Motor neuron (in vitro differentiated cells): ENCODE results near the gene PDE8A. TPM values are rescaled to one million over a fixed set of nuclear protein-coding genes. Genes with fewer than 3 reads are reported as not detected.

ENCODE experiments used
- ATAC-seq, 8 experiments: fragments of 200-7000 bp; cut with Tn5 transposase; replicated peaks in 6 of 8; 2 replicates each; pipeline ENCODE4 v1.8.0; 2021; ENCODE audit warnings: mild to moderate bottlenecking in 8 of 8, moderate library complexity in 8 of 8
- H3K27ac ChIP-seq, 2 donors: fragments of 250-450 bp; sonication (Bioruptor Pico); 2 replicates each; pipeline ENCODE4 v1.9.0; 2021; ENCODE audit warnings: antibody characterized with exemption in 2 of 2, mild to moderate bottlenecking in 2 of 2, moderate library complexity in 1 of 2
- H3K4me1 ChIP-seq, 2 donors: fragments of 250-450 bp; sonication (Bioruptor Pico); replicated peaks in 1 of 2; 2 replicates each; pipeline ENCODE4 v1.6.1; 2021; ENCODE audit warnings: antibody characterized with exemption in 2 of 2, mild to moderate bottlenecking in 2 of 2, moderate library complexity in 1 of 2
- H3K4me3 ChIP-seq, 5 donors: fragments of 250-450 bp; sonication (Bioruptor Pico); 2 replicates each; pipeline ENCODE4 v1.9.0; 2021; ENCODE audit warnings: antibody characterized with exemption in 5 of 5, mild to moderate bottlenecking in 5 of 5, moderate library complexity in 4 of 5
- WGBS, 10 experiments: fragments of 450-650 bp; shearing (Covaris generic); methylation state at CpG; one replicate each; pipeline ENCODE4 v1.0.0; 2022; 5-methylcytosine and 5-hydroxymethylcytosine counted together
- in situ Hi-C, 9 experiments: fragments of 400-800 bp; cut with MboI; loops; one replicate each; pipeline ENCODE4 v1.15.0; 2021; ENCODE audit warnings: low sequenced_read_pairs in 9 of 9, low pct_unique_long_range_greater_than_20kb in 2 of 9; ENCODE audit not compliant: unreplicated experiment in 9 of 9
- total RNA-seq, 8 experiments: library from RNA; unstranded; fragments of 300-600 nt; gene quantifications; 2 replicates each; pipeline versions ENCODE4 v1.2.3 to v1.2.4, GENCODE V29; 2022

The PDE8A gene
- total RNA-seq, 8 experiments from 2014 or later = 6.2 to 81.4 (median 28.2) TPM

- 85 to 100% (median 100%) methylated on average over 1 to 2 of the region's 2 CpGs; no CpG with 5 or more reads in 3 of the 10 experiments for WGBS, 10 experiments
- Histone ChIP-seq H3K4me3 (no peak overlapping the region), H3K27ac (no peak overlapping the region), H3K4me1 (no peaks in the 10 kb centered on the region)
- in situ Hi-C loops = no loop called here
- ATAC-seq = no peak
Observed at GRCh38 chr15:85063088-85063487, 81.4 kb downstream of the PDE8A start.

DNA sequence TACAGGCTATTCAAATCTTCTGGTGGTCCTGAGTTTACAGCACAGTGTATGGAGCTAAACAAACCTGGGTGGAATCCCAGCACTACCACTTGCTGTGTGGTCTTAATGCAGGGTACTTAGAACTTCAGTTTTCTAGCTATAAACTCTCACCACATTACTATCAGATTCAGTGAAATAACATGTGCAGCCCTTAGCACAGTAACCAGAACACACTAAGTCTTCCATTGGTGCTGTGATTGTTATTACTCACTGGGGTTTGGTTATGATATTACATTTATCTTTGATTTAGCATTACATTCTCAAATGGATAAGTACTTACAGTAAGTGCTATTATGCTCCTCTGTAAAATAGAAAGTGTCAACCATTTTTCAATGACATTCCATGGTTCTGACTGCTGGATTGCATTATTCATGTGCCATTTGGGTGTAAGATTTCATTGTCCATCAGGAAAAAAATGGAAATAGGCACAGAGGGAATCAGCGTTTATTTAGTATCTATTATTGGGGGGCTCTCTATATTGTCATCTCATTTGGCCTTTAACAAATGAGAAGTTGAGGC, 81.9 kb downstream of the PDE8A start:
- Histone ChIP-seq H3K27ac (no peak overlapping the region), H3K4me3 (no peak overlapping the region), H3K4me1 (no peaks in the 10 kb centered on the region)
- peak in 2 of 8 experiments; percentile 50 to 85 for ATAC-seq
- in situ Hi-C loops = no loop called here
- WGBS, 10 experiments = 78 to 100% (median 92%) methylated on average over 1 of the region's 1 CpG; no CpG with 5 or more reads in 2 of the 10 experiments

DNA sequence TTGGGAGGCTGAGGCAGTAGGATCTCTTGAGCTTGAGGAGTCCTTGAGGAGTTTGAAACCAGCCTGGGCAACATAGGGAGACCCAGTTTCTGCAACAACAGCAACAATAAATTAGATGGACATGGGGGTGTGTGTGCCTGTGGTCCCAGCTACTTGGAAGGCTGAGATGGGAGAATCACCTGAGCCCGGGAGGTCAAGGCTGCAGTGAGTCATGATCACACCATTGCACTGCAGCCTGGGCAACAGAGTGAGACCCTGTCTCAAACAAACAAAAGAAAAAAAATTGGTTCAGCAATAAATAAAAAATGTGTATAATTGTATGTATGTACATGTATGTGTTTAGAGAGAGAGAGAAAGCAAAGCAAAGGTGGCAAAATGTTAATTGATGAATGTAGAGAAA, 83.1 kb downstream of the PDE8A start:
- H3K27ac ChIP-seq = no peak overlapping the region
- H3K4me3 ChIP-seq = no peak overlapping the region
- no peaks in the 10 kb centered on the region for H3K4me1 ChIP-seq
- in situ Hi-C loops = no loop called here
- no peak for ATAC-seq
- WGBS, 10 experiments = 80 to 100% methylated on average over 1 of the region's 1 CpG; no CpG with 5 or more reads in 8 of the 10 experiments

GRCh38 chr15:85071061-85071460, 89.4 kb downstream of the PDE8A start:
- no peak overlapping the region for H3K27ac ChIP-seq
- in situ Hi-C loops = no loop called here
- WGBS, 10 experiments = 60 to 100% (median 92%) methylated on average over 1 to 2 of the region's 2 CpGs; no CpG with 5 or more reads in 2 of the 10 experiments
- no peaks in the 10 kb centered on the region for H3K4me1 ChIP-seq
- no peak overlapping the region for H3K4me3 ChIP-seq
- ATAC-seq = peak in 2 of 8 experiments; percentile 27 to 36

DNA sequence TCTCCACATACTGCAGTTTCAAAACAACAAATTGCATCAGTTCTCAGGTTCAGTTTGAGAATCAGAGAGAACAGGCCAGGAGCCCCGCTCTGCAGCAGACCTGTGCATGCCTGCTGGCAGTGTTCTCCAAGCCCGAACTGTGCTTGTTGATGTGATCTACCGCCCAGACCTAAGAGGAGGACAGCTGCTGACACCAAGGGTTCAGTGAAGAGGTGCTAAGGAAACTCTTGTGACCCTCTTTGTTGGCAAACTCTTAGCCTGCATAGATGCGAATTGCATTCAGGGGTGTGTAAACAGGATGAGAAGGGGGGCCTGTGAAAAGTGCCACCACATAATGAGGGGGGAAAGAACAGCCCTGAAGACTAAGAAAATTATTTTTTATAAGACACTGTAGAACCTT, 89.8 kb downstream of the PDE8A start:
- H3K4me3 ChIP-seq = no peak overlapping the region
- H3K27ac ChIP-seq = no peak overlapping the region
- no peaks in the 10 kb centered on the region for H3K4me1 ChIP-seq
- ATAC-seq = peak in 2 of 8 experiments; percentile 14 to 68
- in situ Hi-C loops = no loop called here
- 72 to 90% (median 80%) methylated on average over 1 to 3 of the region's 4 CpGs; no CpG with 5 or more reads in 3 of the 10 experiments for WGBS, 10 experiments

DNA sequence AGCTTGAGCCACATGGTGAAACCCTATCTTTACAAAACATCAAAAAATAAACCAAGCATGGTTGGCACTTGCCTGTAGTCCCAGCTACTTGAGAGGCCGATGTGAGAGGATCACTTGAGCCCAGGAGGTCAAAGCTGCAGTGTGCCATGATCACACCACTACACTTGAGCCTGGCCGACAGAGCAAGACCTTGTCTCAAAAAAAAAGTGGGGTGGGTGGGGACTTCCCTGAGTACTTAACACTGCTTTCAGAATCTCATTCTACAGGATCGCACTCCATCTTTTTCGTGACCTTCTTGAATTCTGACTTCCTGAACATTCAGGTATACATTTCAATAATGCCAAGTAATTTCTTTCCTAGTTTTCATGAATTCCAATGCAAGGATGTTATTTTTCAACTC, 91.3 kb downstream of the PDE8A start:
- no peak for ATAC-seq
- Histone ChIP-seq H3K4me1 (no peaks in the 10 kb centered on the region), H3K4me3 (no peak overlapping the region), H3K27ac (no peak overlapping the region)
- WGBS, 10 experiments = 90 to 100% (median 99%) methylated on average over 1 to 4 of the region's 4 CpGs; no CpG with 5 or more reads in 2 of the 10 experiments
- in situ Hi-C loops = no loop called here

- H3K27ac ChIP-seq = no peak overlapping the region
- peak in 3 of 8 experiments; percentile 19 to 93 (median 80) for ATAC-seq
- no peaks in the 10 kb centered on the region for H3K4me1 ChIP-seq
- in situ Hi-C loops = no loop called here
- WGBS, 10 experiments = 89 to 100% (median 100%) methylated on average over 1 to 3 of the region's 3 CpGs; no CpG with 5 or more reads in 5 of the 10 experiments
- no peak overlapping the region for H3K4me3 ChIP-seq
Observed at GRCh38 chr15:85073556-85074194, 92.0 kb downstream of the PDE8A start.

DNA sequence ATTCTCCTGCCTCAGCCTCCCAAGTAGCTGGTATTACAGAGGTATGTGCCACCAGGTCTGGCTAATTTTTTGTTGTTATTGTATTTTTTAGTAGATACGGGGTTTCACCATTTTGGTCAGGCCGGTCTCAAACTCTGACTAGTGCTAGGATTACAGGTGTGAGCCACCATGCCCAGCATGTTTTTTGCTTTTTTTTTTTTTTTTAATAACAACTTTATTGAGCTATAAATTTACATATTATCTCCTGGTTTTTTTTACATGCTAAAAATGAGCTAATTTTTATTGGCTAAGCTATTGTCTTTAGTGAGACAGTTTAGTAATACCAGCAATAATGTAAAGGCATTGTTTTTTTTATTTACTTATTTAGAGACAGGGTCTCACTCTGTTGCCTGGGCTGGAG, 105.2 kb downstream of the PDE8A start:
- Histone ChIP-seq H3K4me3 (no peak overlapping the region), H3K27ac (no peak overlapping the region), H3K4me1 (no peaks in the 10 kb centered on the region)
- in situ Hi-C loops = no loop called here
- 67 to 100% (median 100%) methylated on average over 1 to 2 of the region's 2 CpGs for WGBS, 10 experiments
- ATAC-seq = no peak

- Histone ChIP-seq H3K4me3 (no peak overlapping the region), H3K4me1 (no peaks in the 10 kb centered on the region), H3K27ac (no peak overlapping the region)
- in situ Hi-C loops = no loop called here
- WGBS, 10 experiments = 67 to 100% (median 84%) methylated on average over 1 to 5 of the region's 5 CpGs
- ATAC-seq = no peak
Observed at GRCh38 chr15:85088300-85088699, 106.6 kb downstream of the PDE8A start.

- in situ Hi-C loops = no loop called here
- Histone ChIP-seq H3K4me1 (no peaks in the 10 kb centered on the region), H3K27ac (no peak overlapping the region), H3K4me3 (no peak overlapping the region)
- ATAC-seq = no peak
- 14 to 100% (median 83%) methylated on average over 1 to 5 of the region's 5 CpGs; no CpG with 5 or more reads in 2 of the 10 experiments for WGBS, 10 experiments
Observed at GRCh38 chr15:85089929-85090597, 108.4 kb downstream of the PDE8A start.

DNA sequence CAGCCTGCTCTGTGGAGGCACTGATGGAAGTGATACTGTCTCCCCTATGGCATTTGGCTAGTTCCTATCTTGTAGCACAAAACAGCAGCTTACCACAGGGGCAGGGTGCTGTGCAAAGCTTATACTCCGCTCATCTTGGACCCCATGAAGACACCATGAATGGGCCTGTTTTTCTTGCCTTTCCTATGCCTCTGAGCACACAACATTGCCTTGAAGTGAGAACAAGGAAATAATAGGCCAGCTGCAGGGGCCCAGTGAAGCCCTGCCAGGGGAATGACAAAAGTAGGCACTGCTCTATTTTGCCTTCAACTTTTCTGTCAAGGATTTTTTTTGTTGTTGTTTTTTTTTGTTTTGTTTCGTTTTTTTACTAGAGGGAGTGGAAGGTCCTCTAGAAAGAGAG, 110.3 kb downstream of the PDE8A start:
- Histone ChIP-seq H3K27ac (no peak overlapping the region), H3K4me1 (no peaks in the 10 kb centered on the region), H3K4me3 (no peak overlapping the region)
- WGBS, 10 experiments = 46 to 90% (median 80%) methylated on average over 1 to 2 of the region's 2 CpGs; no CpG with 5 or more reads in 3 of the 10 experiments
- ATAC-seq = no peak
- in situ Hi-C loops = no loop called here

DNA sequence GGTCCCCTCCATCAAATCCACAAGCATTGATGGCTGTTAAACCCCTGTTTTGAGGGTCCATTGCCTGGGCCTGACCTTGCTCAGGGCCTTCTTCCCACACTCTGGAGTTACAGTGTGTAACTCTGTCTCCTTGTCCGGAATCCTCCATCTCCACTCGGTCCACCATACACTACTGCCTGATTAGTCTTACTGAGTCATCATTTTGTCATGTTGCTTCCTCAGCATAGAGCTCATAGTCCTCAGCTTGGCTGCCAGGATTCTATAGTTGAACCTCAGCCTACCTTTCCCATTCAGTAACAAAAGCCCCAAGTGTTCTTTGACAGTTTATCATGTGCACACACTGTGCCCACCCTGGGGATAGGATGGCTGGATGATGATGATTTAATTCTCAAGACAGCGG, 113.0 kb downstream of the PDE8A start:
- H3K27ac ChIP-seq = no peak overlapping the region
- no peak overlapping the region for H3K4me3 ChIP-seq
- H3K4me1 ChIP-seq = no peaks in the 10 kb centered on the region
- peak in 1 of 8 experiments; percentile 35 for ATAC-seq
- WGBS, 10 experiments = 67 to 100% (median 83%) methylated on average over 1 to 3 of the region's 3 CpGs; no CpG with 5 or more reads in 3 of the 10 experiments
- in situ Hi-C loops = no loop called here

DNA sequence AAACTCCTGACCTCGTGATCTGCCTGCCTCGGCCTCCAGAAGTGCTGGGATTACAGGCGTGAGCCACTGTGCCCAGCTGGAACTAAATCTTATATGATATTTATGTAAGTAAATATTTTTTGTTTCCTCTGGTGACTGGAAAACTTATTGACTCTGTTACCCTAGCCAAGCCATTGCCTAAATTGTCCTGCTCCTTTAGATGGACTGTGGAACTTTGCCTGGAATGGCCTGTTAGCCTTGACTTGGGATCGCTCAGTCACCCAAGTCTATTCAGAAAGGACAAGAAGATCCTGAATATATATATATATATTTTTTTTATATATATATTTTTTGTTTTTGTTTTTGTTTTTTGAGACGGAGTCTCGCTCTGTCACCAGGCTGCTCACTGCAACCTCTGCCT, 113.9 kb downstream of the PDE8A start:
- in situ Hi-C loops = no loop called here
- WGBS, 10 experiments = 93 to 100% (median 100%) methylated on average over 1 to 5 of the region's 6 CpGs; no CpG with 5 or more reads in 4 of the 10 experiments

More for the DNA sequence above, 113.9 kb downstream of the PDE8A start:
- Histone ChIP-seq H3K4me3 (no peak overlapping the region), H3K27ac (no peak overlapping the region), H3K4me1 (no peaks in the 10 kb centered on the region)
- no peak for ATAC-seq
